Activated gamma-delta T cell (primary cell): ENCODE data around the gene WIPI1.
"Not testable (repeated sequence)": the region's sequence is repeated elsewhere in the genome, so short reads cannot be mapped to it uniquely, and the experiment has no call there.

Experiments used
- DNase-seq: peaks from one replicate; lab custom pipeline; 2025; lab: John Stamatoyannopoulos, UW

WIPI1 gene

GRCh38 chr17:68437979-68438822, 19.1 kb downstream of the WIPI1 start:
- no peak for DNase-seq

GRCh38 chr17:68435876-68436842, 21.1 kb downstream of the WIPI1 start:
- DNase-seq: no peak

- no peak for DNase-seq
Observed at GRCh38 chr17:68435361-68435760, 21.9 kb downstream of the WIPI1 start.

GRCh38 chr17:68433911-68434508, 23.3 kb downstream of the WIPI1 start:
- no peak for DNase-seq

GRCh38 chr17:68433211-68433610, 24.1 kb downstream of the WIPI1 start:
- DNase-seq: no peak

- DNase-seq: no peak
Observed at GRCh38 chr17:68432086-68432864, 25.0 kb downstream of the WIPI1 start.

- DNase-seq: no peak
Observed at GRCh38 chr17:68431661-68432071, 25.6 kb downstream of the WIPI1 start.

GRCh38 chr17:68431045-68431608, 26.2 kb downstream of the WIPI1 start:
- no peak for DNase-seq

GRCh38 chr17:68429881-68430280, 27.4 kb downstream of the WIPI1 start:
- DNase-seq: no peak

GRCh38 chr17:68428498-68429172, 28.7 kb downstream of the WIPI1 start:
- no peak for DNase-seq

- DNase-seq: no peak
Observed at GRCh38 chr17:68427575-68427974, 29.7 kb downstream of the WIPI1 start.

GRCh38 chr17:68425979-68426378, 31.3 kb downstream of the WIPI1 start:
- no peak for DNase-seq

GRCh38 chr17:68424861-68425260, 32.4 kb downstream of the WIPI1 start:
- no peak for DNase-seq

- DNase-seq: no peak
Observed at GRCh38 chr17:68424203-68424602, 33.1 kb downstream of the WIPI1 start.

GRCh38 chr17:68423251-68423650, 34.0 kb downstream of the WIPI1 start:
- no peak for DNase-seq

- DNase-seq: no peak
Observed at GRCh38 chr17:68422821-68423220, 34.5 kb downstream of the WIPI1 start.

- DNase-seq: no peak
Observed at GRCh38 chr17:68421486-68421885, 35.8 kb downstream of the WIPI1 start.

GRCh38 chr17:68420065-68420464, 37.2 kb downstream of the WIPI1 start:
- no peak for DNase-seq

- no peak for DNase-seq
Observed at GRCh38 chr17:68418876-68419275, 38.4 kb downstream of the WIPI1 start.

- no peak for DNase-seq
Observed at GRCh38 chr17:68417317-68417716, 40.0 kb downstream of the WIPI1 start.

- not testable (repeated sequence) for DNase-seq
Observed at GRCh38 chr17:68414901-68415300, 42.4 kb downstream of the WIPI1 start.
